ENCODE data around the gene CLDN19. TPM values are rescaled to one million over a fixed set of nuclear protein-coding genes. Genes with fewer than 3 reads are reported as not detected.
A peak's percentile ranks its signal among the peaks of the same experiment; 100 is the strongest.

Gene CLDN19
- total and polyA plus RNA-seq, 9 of the 15 experiments (the other 6 are each of a cell fraction or from before 2014, with no cell fraction given): not detected

DNA sequence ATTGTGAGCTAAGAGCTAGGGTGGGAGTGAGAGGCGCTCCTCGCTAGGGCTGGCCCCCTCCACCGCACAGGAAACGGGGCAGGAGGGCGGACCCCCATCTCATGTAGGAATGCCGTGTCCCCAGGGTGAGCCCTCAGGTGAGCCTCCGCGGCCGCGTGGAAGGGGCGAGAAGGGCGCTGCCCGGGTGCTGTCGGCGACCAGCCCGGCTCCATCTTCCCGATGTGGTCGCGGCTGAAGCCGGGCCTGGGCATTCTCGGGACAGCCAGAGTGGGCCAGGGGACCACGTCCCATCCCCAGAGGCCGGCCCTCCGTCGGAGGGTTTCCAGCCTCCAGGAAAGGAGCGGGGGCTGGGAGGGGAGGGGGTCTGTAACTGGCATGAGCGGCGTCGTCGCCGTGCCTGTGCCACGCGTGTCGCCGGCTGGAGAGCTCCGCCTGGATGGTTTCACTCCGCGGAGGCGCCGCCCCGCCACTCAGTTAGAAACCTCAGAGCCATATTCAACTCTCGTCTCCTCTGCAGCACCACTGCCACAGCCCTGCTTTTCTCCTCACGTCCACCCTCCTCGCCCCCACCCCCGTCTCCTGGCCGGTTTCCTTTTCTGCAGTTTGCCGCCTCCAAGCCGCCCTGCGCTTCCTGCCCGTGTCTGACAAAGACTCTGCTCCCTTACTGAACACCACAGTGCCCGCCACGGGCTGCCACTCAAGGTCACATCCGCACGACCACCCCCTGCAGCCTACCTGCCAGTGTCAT lies 45.1 kb upstream of the CLDN19 start, which contains the start of gene TMEM269:
TSS of gene TMEM269 (plus strand) at position 46 of the 748 bp plus-strand sequence. CDS start 4,903 bp downstream, outside the sequence.
- DNase-seq (ENCODE audit: extremely low read depth in 1 of 4, low spot score in 3 of 4) (no peak), ATAC-seq (no peak), FAIRE-seq (no peak)
- no peaks in the 10 kb centered on the region for H4K20me1 ChIP-seq (replicated peaks; ENCODE audit: control insufficient read depth, insufficient read depth, low read length)
- peaks cover 0 to 15% of the 10 kb centered on the region in 2 experiments; a peak in 3 of 5 replicates for H3K4me1 ChIP-seq (replicated peaks in 1 of 2; ENCODE audit: control insufficient read depth in 2 of 2, insufficient read depth in 2 of 2, low read length in 2 of 2)
- no peaks in the 10 kb centered on the region for H3K27me3 ChIP-seq (ENCODE audit: control insufficient read depth in 2 of 2, insufficient read depth in 2 of 2, low read length in 2 of 2)
- H2AFZ ChIP-seq (ENCODE audit: low read depth, low read length): no peak within 1 kb of the TSS
- intact Hi-C loops (cut with micrococcal nuclease) (no loop called here), in situ Hi-C loops (cut with MboI) (loop anchor here (5.0 kb wide), 1 partner anchor 137 kb away; no protein-coding TSS in a partner anchor)
- H3K9me3 ChIP-seq (replicated peaks; ENCODE audit: control insufficient read depth, insufficient read depth, low read depth, low read length): no peaks in the 10 kb centered on the region
- TF ChIP-seq POLR2G (IDR thresholded peaks at IDR 0.05; ENCODE audit: low read depth, low read length) (peak; percentile 71), PCBP1 (IDR thresholded peaks at IDR 0.05; ENCODE audit: low read depth, low read length, poor library complexity, severe bottlenecking) (peak; percentile 35), FOXK2 (conservative IDR thresholded peaks at IDR 0.05 in 1 of 2, IDR thresholded peaks at IDR 0.05 in 1 of 2; ENCODE audit: low read depth in 2 of 2) (no peak)
- no peak within 1 kb of the TSS for H3K9ac ChIP-seq (ENCODE audit: insufficient read depth in 1 of 2, low read depth in 2 of 2, low read length in 2 of 2)
- H3K4me3 ChIP-seq: no peak within 1 kb of the TSS
- H3K36me3 ChIP-seq (ENCODE audit: control insufficient read depth, insufficient read depth, low read length): peaks cover 28% of the 10 kb centered on the region
- no peaks in the 10 kb centered on the region for H3K79me2 ChIP-seq (ENCODE audit: control insufficient read depth, insufficient read depth, low read length)
- WGBS (ENCODE audit: insufficient coverage, low coverage, missing lambda C conversion rate): 94% methylated on average over 38 of the region's 54 CpGs
- ChIA-PET CTCF (ENCODE audit: low intra/inter-chr PET ratio) (no interaction called here), POLR2A (interaction anchor here (0.7 to 2.7 kb wide), 3 partner anchors 8 to 550 kb away, joined by 3 to 11 read pairs (median 5); no protein-coding TSS in a partner anchor)
- H3K4me2 ChIP-seq (ENCODE audit: insufficient read depth, low read length): no peak within 1 kb of the TSS
- no peaks in the 10 kb centered on the region for H3K9me1 ChIP-seq (ENCODE audit: control insufficient read depth, insufficient read depth, low read length)
- no peak within 1 kb of the TSS for H3K27ac ChIP-seq (ENCODE audit: extremely low read depth, low read depth, low read length)
- BruUV-seq (replicated peaks): no TSS peak

GRCh38 chr1:42784547-42784945 lies 44.5 kb upstream of the CLDN19 start:
- Histone ChIP-seq H3K9me3 (replicated peaks; ENCODE audit: control insufficient read depth, insufficient read depth, low read depth, low read length) (no peaks in the 10 kb centered on the region), H3K9me1 (ENCODE audit: control insufficient read depth, insufficient read depth, low read length) (no peaks in the 10 kb centered on the region), H3K27ac (ENCODE audit: extremely low read depth, low read depth, low read length) (no peak overlapping the region), H3K36me3 (ENCODE audit: control insufficient read depth, insufficient read depth, low read length) (peaks cover 34% of the 10 kb centered on the region), H3K79me2 (ENCODE audit: control insufficient read depth, insufficient read depth, low read length) (no peaks in the 10 kb centered on the region), H3K4me3 (no peak overlapping the region), H3K4me1 (replicated peaks in 1 of 2; ENCODE audit: control insufficient read depth in 2 of 2, insufficient read depth in 2 of 2, low read length in 2 of 2) (peaks cover 0 to 15% of the 10 kb centered on the region in 2 experiments; a peak in 3 of 5 replicates), H2AFZ (ENCODE audit: low read depth, low read length) (no peak overlapping the region), H3K27me3 (ENCODE audit: control insufficient read depth in 2 of 2, insufficient read depth in 2 of 2, low read length in 2 of 2) (no peaks in the 10 kb centered on the region), H3K9ac (ENCODE audit: insufficient read depth in 1 of 2, low read depth in 2 of 2, low read length in 2 of 2) (no peak overlapping the region), H4K20me1 (replicated peaks; ENCODE audit: control insufficient read depth, insufficient read depth, low read length) (no peaks in the 10 kb centered on the region), H3K4me2 (ENCODE audit: insufficient read depth, low read length) (no peak overlapping the region)
- POLR2A ChIA-PET: interaction anchor here (0.7 to 2.7 kb wide), 4 partner anchors 9 to 550 kb away, joined by 3 to 11 read pairs (median 4); partner anchors contain the start of genes C1orf50 and P3H1
- DNase-seq (ENCODE audit: extremely low read depth in 1 of 4, low spot score in 3 of 4) (no peak), ATAC-seq (no peak), FAIRE-seq (no peak)
- in situ Hi-C loops (cut with MboI): loop anchor here (5.0 kb wide), 1 partner anchor 138 kb away; no protein-coding TSS in a partner anchor
- TF ChIP-seq FOXK2 (conservative IDR thresholded peaks at IDR 0.05 in 1 of 2, IDR thresholded peaks at IDR 0.05 in 1 of 2; ENCODE audit: low read depth in 2 of 2): no peak
- TF ChIP-seq ERF (CRISPR knock-in tag; IDR thresholded peaks at IDR 0.05): no peak
- TF ChIP-seq GTF3C2 (IDR thresholded peaks at IDR 0.05; ENCODE audit: borderline replicate concordance, extremely low read depth, insufficient read length): no peak
- TF ChIP-seq TFAM (CRISPR knock-in tag; conservative IDR thresholded peaks at IDR 0.05): no peak
- TF ChIP-seq SUPT5H (IDR thresholded peaks at IDR 0.05): peak; percentile 16; the same call in 1 of the 2 replicates
- TF ChIP-seq FUS (optimal IDR thresholded peaks at IDR 0.05; ENCODE audit: low read depth, low read length): no peak
- 87% methylated on average over 15 of the region's 18 CpGs for WGBS (ENCODE audit: insufficient coverage, low coverage, missing lambda C conversion rate)
- no TSS peak for BruUV-seq (replicated peaks)
- intact Hi-C loops (cut with micrococcal nuclease): no loop called here
- CTCF ChIA-PET (ENCODE audit: low intra/inter-chr PET ratio): no interaction called here
